Keratinocyte (primary cell): ENCODE data around the gene CNKSR3. TPM values are rescaled to one million over a fixed set of nuclear protein-coding genes. Genes with fewer than 3 reads are reported as not detected.

Experiments used
- DNase-seq: peaks from one replicate; pipeline ENCODE4 v3.0.0-alpha.2; 2011; ENCODE audit warnings: low read depth, missing footprints, low spot score
- FAIRE-seq: peaks from 2 replicates; lab custom pipeline; 2011; peaks lifted over from hg19 to GRCh38; lab: Jason Lieb, UNC
- H2AFZ ChIP-seq: 2 replicates; pipeline ENCODE4 v1.6.0; 2012; ENCODE audit warnings: low read length, control low read depth, inconsistent platforms; ENCODE audit not compliant: control insufficient read depth
- H3K27ac ChIP-seq: 2 replicates; pipeline ENCODE4 v1.5.1; 2011; ENCODE audit warnings: low read length; ENCODE audit not compliant: control insufficient read depth, insufficient read depth
- H3K27me3 ChIP-seq: 3 replicates; pipeline ENCODE4 v1.6.0; 2011; ENCODE audit warnings: low read length; ENCODE audit not compliant: control insufficient read depth, insufficient read depth; ENCODE audit errors: extremely low read depth
- H3K36me3 ChIP-seq, 2 experiments: 2 replicates in 1 of 2; 3 replicates in 1 of 2; pipeline ENCODE4 v1.5.1; 2011; ENCODE audit warnings: low read length in 2 of 2, mild to moderate bottlenecking in 1 of 2; ENCODE audit not compliant: control insufficient read depth in 2 of 2, insufficient read depth in 2 of 2; ENCODE audit errors: extremely low read depth in 1 of 2
- H3K4me1 ChIP-seq: 3 replicates; pipeline ENCODE4 v1.5.1; 2011; ENCODE audit warnings: low read length; ENCODE audit not compliant: control insufficient read depth, insufficient read depth; ENCODE audit errors: extremely low read depth
- H3K4me2 ChIP-seq: 3 replicates; pipeline ENCODE4 v1.6.0; 2011; ENCODE audit warnings: low read depth, low read length; ENCODE audit not compliant: control insufficient read depth, insufficient read depth; ENCODE audit errors: extremely low read depth
- H3K4me3 ChIP-seq, 3 experiments: fragments of 200-600 bp in 1 of 3; sonication (generic) in 1 of 3; 2 replicates in 2 of 3; 3 replicates in 1 of 3; pipeline ENCODE4 v1.5.1; 2011 to 2016; ENCODE audit warnings: low read length in 3 of 3, mild to moderate bottlenecking in 3 of 3, control low read depth in 2 of 3, inconsistent platforms in 1 of 3, low read depth in 1 of 3, mixed read lengths in 1 of 3, mixed run types in 1 of 3, moderate library complexity in 1 of 3; ENCODE audit not compliant: control insufficient read depth in 2 of 3, insufficient read depth in 2 of 3; ENCODE audit errors: extremely low read depth in 1 of 3
- H3K79me2 ChIP-seq: 2 replicates; pipeline ENCODE4 v1.6.0; 2012; ENCODE audit warnings: low read length; ENCODE audit not compliant: control insufficient read depth, insufficient read depth
- H3K9ac ChIP-seq: 3 replicates; pipeline ENCODE4 v1.6.0; 2011; ENCODE audit warnings: low read length; ENCODE audit not compliant: control insufficient read depth, insufficient read depth; ENCODE audit errors: extremely low read depth
- H3K9me1 ChIP-seq: 3 replicates; pipeline ENCODE4 v1.6.0; 2011; ENCODE audit warnings: low read length; ENCODE audit not compliant: control insufficient read depth, insufficient read depth; ENCODE audit errors: extremely low read depth
- H3K9me3 ChIP-seq: 2 replicates; pipeline ENCODE4 v1.5.1; 2012; ENCODE audit warnings: low read depth, low read length; ENCODE audit not compliant: control insufficient read depth
- H4K20me1 ChIP-seq: 3 replicates; pipeline ENCODE4 v1.6.0; 2011; ENCODE audit warnings: low read length; ENCODE audit not compliant: control insufficient read depth, insufficient read depth; ENCODE audit errors: extremely low read depth
- EZH2 ChIP-seq: IDR thresholded peaks from one replicate; pipeline ENCODE4 v1.6.1; 2012; ENCODE audit warnings: inconsistent platforms, mild to moderate bottlenecking, low read length, moderate library complexity
- dilution Hi-C: fragments of 300-500 bp; cut with MboI; formaldehyde crosslinking; loops from one replicate; pipeline ENCODE4 v1.7.0; 2020; ENCODE audit warnings: low sequenced_read_pairs; ENCODE audit not compliant: extremely low pct_ligation_motif_present
- polyA plus RNA-seq, 5 experiments: library from polyadenylated mRNA; depleted of rRNA in 3 of 5; stranded (reverse) in 3 of 5; stranded (forward) in 1 of 5; unstranded in 1 of 5; fragments of >200 nt; gene quantifications; 1 replicate in 1 of 5; 2 replicates in 3 of 5; 3 replicates in 1 of 5; pipeline versions ENCODE4 v1.2.1 to v1.2.3, GENCODE V29; 2011 to 2012; ENCODE audit warnings: missing spikeins in 2 of 5, low read depth in 1 of 5, low replicate concordance in 1 of 5
- TF ChIP-seq, protein P1 (sequence below), 3 experiments: IDR thresholded peaks in 1 of 3; conservative IDR thresholded peaks in 1 of 3; optimal IDR thresholded peaks in 1 of 3; 2 replicates in 2 of 3; 3 replicates in 1 of 3; pipeline versions ENCODE3 to v1.5.1; 2011; ENCODE audit warnings: low read length in 3 of 3, mild to moderate bottlenecking in 3 of 3, moderate library complexity in 2 of 3, control low read depth in 1 of 3, inconsistent platforms in 1 of 3; ENCODE audit not compliant: insufficient read depth in 2 of 3; ENCODE audit errors: extremely low read depth in 1 of 3

Gene CNKSR3
- polyA plus RNA-seq, 1 donor (not counting 4 experiments of a cell fraction or from before 2014, with no cell fraction given): 2.0 TPM

DNA sequence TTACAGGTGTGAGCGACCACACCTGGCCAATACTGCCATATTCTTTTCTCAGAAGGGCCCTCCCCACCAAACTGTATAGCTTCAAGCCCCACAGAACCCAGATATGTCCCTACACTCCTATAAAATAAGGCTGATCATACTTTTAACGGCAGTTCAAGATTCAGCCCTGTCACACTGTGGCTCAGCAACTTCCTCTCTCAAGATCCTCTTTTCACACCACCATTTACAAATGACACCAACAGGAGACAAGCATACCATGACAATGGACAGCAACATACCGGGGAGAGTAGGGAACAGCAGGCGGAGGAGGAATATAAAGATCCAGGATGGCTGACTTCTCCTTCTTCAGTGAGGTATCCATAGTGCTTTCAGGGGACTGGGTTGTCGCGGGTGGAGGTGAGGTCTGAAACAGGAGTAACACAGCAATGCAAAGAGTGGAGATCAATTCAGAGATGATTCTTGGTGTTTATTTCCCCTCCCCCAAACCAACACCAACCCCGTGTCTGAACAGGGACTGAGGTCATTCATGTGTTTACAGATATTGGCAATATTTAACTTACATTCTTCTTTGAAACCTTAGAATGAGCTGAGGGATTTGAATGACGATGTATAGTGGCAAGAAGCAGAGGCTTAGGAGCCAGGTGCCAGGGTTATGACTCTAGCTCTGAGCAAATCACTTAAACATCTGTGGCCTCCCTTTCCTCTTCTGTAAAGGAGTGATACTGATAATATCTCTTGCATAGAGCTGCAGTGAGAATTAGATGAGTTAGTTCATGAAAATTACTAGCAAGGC is 96.3 kb downstream of the CNKSR3 start:
- H3K9me1 ChIP-seq: no peaks in the 10 kb centered on the region
- FAIRE-seq (no peak), DNase-seq (no peak)
- dilution Hi-C loops: no loop called here
- no peak overlapping the region for H3K9ac ChIP-seq
- peaks cover 0 to 5% of the 10 kb centered on the region in 2 experiments for H3K36me3 ChIP-seq
- no peak overlapping the region for H3K4me2 ChIP-seq
- H3K4me3 ChIP-seq: no peak overlapping the region
- TF ChIP-seq EZH2: no peak
- TF ChIP-seq, protein P1, sequence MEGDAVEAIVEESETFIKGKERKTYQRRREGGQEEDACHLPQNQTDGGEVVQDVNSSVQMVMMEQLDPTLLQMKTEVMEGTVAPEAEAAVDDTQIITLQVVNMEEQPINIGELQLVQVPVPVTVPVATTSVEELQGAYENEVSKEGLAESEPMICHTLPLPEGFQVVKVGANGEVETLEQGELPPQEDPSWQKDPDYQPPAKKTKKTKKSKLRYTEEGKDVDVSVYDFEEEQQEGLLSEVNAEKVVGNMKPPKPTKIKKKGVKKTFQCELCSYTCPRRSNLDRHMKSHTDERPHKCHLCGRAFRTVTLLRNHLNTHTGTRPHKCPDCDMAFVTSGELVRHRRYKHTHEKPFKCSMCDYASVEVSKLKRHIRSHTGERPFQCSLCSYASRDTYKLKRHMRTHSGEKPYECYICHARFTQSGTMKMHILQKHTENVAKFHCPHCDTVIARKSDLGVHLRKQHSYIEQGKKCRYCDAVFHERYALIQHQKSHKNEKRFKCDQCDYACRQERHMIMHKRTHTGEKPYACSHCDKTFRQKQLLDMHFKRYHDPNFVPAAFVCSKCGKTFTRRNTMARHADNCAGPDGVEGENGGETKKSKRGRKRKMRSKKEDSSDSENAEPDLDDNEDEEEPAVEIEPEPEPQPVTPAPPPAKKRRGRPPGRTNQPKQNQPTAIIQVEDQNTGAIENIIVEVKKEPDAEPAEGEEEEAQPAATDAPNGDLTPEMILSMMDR (optimal IDR thresholded peaks at IDR 0.05 in 1 of 3, IDR thresholded peaks at IDR 0.05 in 1 of 3, conservative IDR thresholded peaks at IDR 0.05 in 1 of 3; ENCODE audit: extremely low read depth in 1 of 3, insufficient read depth in 2 of 3, low read length in 3 of 3): no peak
- no peaks in the 10 kb centered on the region for H3K79me2 ChIP-seq
- H3K4me1 ChIP-seq: peaks cover 12% of the 10 kb centered on the region
- no peak overlapping the region for H3K27ac ChIP-seq
- no peaks in the 10 kb centered on the region for H3K27me3 ChIP-seq
- H4K20me1 ChIP-seq: no peaks in the 10 kb centered on the region
- H3K9me3 ChIP-seq: no peaks in the 10 kb centered on the region
- no peak overlapping the region for H2AFZ ChIP-seq

DNA sequence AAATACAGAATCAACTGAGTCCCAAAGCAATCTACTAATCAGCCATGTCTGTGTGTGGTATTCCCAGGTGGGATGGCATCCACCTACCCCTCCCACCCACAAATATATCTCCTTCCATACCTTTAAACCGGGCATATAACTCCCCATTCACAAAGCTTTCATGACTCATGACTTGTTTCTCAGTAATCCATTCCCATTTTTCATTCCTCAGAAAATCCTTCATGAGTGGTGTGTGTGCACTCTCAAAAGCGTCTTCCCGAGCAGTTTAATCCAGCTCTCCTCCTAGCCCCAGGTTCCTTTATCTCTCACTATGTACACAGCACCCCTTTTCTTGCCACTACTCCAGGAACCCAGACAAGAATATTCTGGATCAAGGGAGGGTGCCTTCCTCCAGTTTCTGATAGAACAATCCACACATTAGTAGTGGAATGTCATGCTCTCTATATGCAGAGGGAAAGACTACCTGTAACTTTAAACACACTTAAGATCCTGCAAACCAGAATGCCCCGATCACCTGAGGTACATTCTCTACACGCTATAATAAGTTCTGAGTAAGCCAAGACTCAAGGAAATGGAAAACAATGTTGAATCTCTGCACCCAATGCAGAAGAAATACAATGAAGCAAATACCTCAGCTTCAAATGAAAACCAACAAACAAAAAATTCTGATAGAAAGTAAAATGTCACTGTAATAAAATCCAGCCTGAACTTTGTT is 98.2 kb downstream of the CNKSR3 start:
- no peak overlapping the region for H3K4me3 ChIP-seq
- H3K79me2 ChIP-seq: no peaks in the 10 kb centered on the region
- dilution Hi-C loops: no loop called here
- no peaks in the 10 kb centered on the region for H4K20me1 ChIP-seq
- H3K27ac ChIP-seq: no peak overlapping the region
- H3K9me3 ChIP-seq: no peaks in the 10 kb centered on the region
- DNase-seq (no peak), FAIRE-seq (no peak)
- peaks cover 0 to 5% of the 10 kb centered on the region in 2 experiments for H3K36me3 ChIP-seq
- no peaks in the 10 kb centered on the region for H3K27me3 ChIP-seq
- H3K9ac ChIP-seq: no peak overlapping the region
- H3K4me1 ChIP-seq: peaks cover 12% of the 10 kb centered on the region
- TF ChIP-seq, protein P1 (optimal IDR thresholded peaks at IDR 0.05 in 1 of 3, IDR thresholded peaks at IDR 0.05 in 1 of 3, conservative IDR thresholded peaks at IDR 0.05 in 1 of 3; ENCODE audit: extremely low read depth in 1 of 3, insufficient read depth in 2 of 3, low read length in 3 of 3): no peak
- TF ChIP-seq EZH2: no peak
- no peak overlapping the region for H3K4me2 ChIP-seq
- no peaks in the 10 kb centered on the region for H3K9me1 ChIP-seq
- H2AFZ ChIP-seq: no peak overlapping the region
